ENCODE data around the gene RER1.

DNA sequence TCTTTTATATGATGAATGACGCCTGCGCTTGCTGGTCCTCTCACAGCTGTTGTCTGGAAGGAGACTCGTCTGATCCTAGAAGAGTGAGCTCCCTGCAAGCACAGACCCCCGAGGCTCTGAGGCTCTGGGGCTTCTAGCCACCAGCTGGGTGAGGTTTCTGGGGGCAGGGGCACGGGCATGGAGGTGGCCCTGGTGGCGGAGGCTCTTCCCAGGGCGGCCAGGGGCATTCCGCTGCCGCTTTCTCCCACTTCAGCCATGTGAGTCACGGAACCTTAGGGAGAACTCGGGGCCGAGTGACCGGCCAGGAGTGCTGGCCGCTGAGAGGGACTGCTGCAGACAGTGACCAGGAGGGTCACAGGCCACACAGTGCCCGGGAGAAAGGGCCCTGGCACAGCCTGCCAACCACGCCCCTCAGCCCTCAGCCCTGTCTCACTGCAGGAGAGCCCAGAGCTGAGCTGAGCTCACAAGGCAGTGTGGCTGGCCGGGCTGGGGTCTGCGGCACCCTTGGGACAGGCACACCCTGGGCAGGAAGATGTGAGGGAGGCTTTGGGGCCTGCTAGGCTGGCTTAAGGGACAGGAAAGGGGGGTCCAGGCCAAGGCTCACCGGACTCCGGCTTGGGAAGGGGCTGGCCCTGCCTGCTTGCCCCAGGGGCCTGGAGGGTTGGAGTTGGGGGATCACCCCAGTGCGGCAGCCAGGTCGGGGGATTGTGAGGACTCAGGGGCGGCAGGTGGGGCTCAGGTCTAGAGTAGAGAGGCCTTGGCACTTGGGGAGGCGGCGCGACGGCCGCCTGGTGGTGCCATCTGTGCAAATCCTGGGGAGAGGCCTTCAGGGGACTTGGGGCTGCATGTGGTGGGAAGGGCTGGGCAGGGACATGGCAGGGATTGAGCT, 36.0 kb upstream of the RER1 start:
- TF ChIP-seq, protein P1, sequence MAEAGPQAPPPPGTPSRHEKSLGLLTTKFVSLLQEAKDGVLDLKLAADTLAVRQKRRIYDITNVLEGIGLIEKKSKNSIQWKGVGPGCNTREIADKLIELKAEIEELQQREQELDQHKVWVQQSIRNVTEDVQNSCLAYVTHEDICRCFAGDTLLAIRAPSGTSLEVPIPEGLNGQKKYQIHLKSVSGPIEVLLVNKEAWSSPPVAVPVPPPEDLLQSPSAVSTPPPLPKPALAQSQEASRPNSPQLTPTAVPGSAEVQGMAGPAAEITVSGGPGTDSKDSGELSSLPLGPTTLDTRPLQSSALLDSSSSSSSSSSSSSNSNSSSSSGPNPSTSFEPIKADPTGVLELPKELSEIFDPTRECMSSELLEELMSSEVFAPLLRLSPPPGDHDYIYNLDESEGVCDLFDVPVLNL (CRISPR knock-in tag; IDR thresholded peaks at IDR 0.05; ENCODE audit: borderline replicate concordance, low read depth), result no peak
- TF ChIP-seq TEAD4 (CRISPR knock-in tag; IDR thresholded peaks at IDR 0.05) (no peak), ELF4 (CRISPR knock-in tag; IDR thresholded peaks at IDR 0.05; ENCODE audit: low read depth) (no peak), IRF2 (CRISPR knock-in tag; IDR thresholded peaks at IDR 0.05; ENCODE audit: borderline replicate concordance, low read depth) (no peak), MYBL2 (CRISPR knock-in tag; IDR thresholded peaks at IDR 0.05) (no peak), JUN (CRISPR knock-in tag; IDR thresholded peaks at IDR 0.05) (no peak), CREM (CRISPR knock-in tag; IDR thresholded peaks at IDR 0.05) (no peak), ZNF416 (CRISPR knock-in tag; IDR thresholded peaks at IDR 0.05) (no peak), FOXK1 (CRISPR knock-in tag; IDR thresholded peaks at IDR 0.05) (no peak)
- TF ChIP-seq, protein P2, sequence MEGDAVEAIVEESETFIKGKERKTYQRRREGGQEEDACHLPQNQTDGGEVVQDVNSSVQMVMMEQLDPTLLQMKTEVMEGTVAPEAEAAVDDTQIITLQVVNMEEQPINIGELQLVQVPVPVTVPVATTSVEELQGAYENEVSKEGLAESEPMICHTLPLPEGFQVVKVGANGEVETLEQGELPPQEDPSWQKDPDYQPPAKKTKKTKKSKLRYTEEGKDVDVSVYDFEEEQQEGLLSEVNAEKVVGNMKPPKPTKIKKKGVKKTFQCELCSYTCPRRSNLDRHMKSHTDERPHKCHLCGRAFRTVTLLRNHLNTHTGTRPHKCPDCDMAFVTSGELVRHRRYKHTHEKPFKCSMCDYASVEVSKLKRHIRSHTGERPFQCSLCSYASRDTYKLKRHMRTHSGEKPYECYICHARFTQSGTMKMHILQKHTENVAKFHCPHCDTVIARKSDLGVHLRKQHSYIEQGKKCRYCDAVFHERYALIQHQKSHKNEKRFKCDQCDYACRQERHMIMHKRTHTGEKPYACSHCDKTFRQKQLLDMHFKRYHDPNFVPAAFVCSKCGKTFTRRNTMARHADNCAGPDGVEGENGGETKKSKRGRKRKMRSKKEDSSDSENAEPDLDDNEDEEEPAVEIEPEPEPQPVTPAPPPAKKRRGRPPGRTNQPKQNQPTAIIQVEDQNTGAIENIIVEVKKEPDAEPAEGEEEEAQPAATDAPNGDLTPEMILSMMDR (IDR thresholded peaks at IDR 0.05), result no peak
- TF ChIP-seq, protein P3, sequence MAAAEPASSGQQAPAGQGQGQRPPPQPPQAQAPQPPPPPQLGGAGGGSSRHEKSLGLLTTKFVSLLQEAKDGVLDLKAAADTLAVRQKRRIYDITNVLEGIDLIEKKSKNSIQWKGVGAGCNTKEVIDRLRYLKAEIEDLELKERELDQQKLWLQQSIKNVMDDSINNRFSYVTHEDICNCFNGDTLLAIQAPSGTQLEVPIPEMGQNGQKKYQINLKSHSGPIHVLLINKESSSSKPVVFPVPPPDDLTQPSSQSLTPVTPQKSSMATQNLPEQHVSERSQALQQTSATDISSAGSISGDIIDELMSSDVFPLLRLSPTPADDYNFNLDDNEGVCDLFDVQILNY (CRISPR knock-in tag; IDR thresholded peaks at IDR 0.05), result no peak
- TF ChIP-seq, protein P4, sequence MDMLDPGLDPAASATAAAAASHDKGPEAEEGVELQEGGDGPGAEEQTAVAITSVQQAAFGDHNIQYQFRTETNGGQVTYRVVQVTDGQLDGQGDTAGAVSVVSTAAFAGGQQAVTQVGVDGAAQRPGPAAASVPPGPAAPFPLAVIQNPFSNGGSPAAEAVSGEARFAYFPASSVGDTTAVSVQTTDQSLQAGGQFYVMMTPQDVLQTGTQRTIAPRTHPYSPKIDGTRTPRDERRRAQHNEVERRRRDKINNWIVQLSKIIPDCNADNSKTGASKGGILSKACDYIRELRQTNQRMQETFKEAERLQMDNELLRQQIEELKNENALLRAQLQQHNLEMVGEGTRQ (CRISPR knock-in tag; IDR thresholded peaks at IDR 0.05), result no peak
- TF ChIP-seq, protein P5, sequence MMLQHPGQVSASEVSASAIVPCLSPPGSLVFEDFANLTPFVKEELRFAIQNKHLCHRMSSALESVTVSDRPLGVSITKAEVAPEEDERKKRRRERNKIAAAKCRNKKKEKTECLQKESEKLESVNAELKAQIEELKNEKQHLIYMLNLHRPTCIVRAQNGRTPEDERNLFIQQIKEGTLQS (CRISPR knock-in tag; conservative IDR thresholded peaks at IDR 0.05), result no peak

Data from WTC11 (cell line).